Stimulated activated CD8-positive, alpha-beta memory T cell treated with anti-CD3 and anti-CD28 coated beads, Interleukin-2, amount 100 ng/mL, for 1 hour (primary cell): ENCODE measurements around the gene TMEM273.
"Not testable (repeated sequence)": the region's sequence is repeated elsewhere in the genome, so short reads cannot be mapped to it uniquely, and the experiment has no call there.

ENCODE experiments used
- DNase-seq, 2 donors: peaks; one replicate each; pipeline ENCODE4 v3.0.0-alpha.2; 2020; ENCODE audit warnings: low read depth in 2 of 2

Gene TMEM273

GRCh38 chr10:49205206-49205605 lies 17.0 kb upstream of the TMEM273 start:
- no peak for DNase-seq

DNA sequence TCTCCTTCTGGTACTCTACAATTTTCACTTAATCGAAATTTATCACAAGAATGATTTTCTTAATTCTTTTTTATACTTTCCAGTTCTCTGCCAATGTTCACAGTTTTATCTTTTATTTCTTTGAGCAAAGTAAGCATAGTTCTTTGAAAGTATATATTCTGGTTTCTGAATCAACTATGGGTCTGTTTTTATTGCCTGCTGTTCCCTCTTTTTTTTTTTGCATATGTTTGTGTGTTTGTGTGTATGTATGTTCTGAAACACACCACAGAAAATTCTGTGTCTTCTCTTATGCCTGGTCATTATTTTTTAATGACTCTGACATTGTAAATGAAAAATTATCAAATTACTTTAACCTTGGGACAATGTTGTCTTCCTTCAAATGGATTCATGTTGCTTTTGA lies 15.9 kb upstream of the TMEM273 start:
- no peak for DNase-seq

DNA sequence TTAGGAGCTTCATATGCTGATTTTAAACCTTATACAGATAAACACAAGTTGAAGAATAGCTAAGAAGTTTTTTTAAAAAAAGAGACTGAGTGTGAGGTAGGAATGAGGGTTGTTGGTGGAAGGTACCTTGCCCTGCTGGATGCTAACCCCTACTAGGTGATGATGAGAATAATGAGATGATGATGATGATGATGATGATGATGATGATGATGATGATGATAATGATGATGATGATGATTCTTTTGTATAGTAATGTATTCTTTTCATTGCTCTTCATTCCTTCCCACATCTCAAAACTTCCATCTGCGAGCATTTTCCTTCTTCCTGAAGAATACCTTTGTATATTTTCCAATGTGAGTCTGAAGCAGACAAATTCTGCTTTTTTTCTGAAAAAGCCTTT lies 14.1 kb upstream of the TMEM273 start:
- no peak for DNase-seq

DNA sequence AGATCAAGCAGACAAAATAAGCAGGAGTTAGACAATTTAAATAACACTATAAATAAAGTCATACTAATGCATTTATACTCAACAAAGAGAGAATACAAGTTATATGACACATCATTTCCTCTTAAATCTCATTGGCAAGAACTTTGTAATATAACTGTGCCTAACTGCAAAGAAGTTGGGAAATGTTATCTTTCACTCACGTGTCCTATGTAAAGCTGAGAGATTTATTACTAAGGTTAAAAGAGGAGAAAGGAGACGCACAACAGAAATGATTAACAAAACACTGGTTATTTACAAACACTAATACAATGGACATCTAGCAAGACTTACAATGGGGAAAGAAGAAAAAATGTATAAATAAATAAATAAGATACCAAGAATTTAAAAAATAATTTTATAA lies 12.7 kb upstream of the TMEM273 start:
- no peak for DNase-seq

GRCh38 chr10:49197171-49197570 lies 9.0 kb upstream of the TMEM273 start:
- DNase-seq, result no peak

- not testable (repeated sequence) for DNase-seq
Measured at GRCh38 chr10:49195864-49196263, 7.7 kb upstream of the TMEM273 start.

GRCh38 chr10:49194212-49194920 lies 6.2 kb upstream of the TMEM273 start:
- no peak for DNase-seq

DNA sequence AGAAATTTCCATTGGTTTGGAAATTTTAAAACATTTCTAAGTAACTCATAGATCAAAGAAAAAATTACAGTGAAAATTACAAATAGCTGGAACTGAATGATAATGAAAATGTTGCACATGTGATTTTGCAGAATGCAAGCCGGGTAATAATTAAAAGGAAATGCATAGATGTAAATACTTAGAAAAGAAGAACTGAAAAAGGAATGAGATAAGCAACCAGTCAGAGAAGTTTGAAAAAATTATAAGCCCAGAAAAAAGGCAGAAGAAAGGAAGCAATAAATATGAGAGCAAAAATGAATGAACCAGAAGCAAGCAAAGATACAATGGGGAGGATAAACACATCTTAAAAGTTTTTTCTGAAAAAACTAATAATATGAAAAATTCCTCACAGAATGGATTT lies 3.2 kb upstream of the TMEM273 start:
- no peak for DNase-seq

DNA sequence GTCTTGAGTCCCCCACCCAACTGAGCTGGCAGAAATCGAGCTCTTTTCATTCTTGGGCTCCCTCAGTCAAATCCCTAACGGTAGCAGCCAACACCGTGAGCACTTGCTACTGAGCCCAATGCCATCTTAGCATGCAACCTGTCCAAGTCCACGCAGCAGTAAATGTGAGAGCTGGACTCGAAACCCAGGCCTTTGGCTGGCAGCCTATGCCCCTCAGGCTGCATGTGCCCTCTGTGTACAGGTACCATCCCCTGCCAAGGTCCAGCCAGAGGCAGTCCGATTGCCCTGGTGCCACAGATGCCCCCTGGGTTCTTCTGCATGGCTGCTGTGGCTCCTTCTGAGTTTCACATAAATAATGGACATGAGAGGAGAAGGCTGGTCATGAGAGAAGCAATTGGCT lies 1.2 kb upstream of the TMEM273 start:
- DNase-seq, result no peak

- no peak for DNase-seq
Measured at GRCh38 chr10:49187044-49187484, 1.1 kb downstream of the TMEM273 start.

- no peak for DNase-seq
Measured at GRCh38 chr10:49186613-49187012, 1.6 kb downstream of the TMEM273 start.

GRCh38 chr10:49185213-49185612 lies 3.0 kb downstream of the TMEM273 start:
- no peak for DNase-seq

DNA sequence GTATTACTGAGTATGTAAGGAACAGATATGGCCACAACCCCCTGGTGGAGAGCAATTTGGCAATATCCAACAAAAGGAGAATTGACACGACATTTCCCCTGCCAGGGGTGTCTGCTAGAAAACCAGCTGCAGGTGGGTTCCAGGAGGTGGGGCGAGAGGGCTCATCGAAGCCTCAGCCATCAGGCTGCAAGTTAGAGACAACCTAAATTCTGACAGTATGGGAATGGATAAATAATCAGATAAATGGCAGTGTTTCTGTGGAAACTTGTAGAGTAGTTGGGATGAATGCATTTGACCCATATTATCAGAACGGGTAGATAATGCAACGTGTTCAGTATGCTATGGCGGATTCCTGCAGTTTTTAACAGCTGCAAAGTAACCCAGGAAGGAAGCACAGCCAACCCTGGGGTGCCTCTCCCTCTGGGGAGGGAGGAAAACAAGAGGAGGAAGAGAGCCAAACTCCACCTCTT lies 3.5 kb downstream of the TMEM273 start:
- no peak for DNase-seq

DNA sequence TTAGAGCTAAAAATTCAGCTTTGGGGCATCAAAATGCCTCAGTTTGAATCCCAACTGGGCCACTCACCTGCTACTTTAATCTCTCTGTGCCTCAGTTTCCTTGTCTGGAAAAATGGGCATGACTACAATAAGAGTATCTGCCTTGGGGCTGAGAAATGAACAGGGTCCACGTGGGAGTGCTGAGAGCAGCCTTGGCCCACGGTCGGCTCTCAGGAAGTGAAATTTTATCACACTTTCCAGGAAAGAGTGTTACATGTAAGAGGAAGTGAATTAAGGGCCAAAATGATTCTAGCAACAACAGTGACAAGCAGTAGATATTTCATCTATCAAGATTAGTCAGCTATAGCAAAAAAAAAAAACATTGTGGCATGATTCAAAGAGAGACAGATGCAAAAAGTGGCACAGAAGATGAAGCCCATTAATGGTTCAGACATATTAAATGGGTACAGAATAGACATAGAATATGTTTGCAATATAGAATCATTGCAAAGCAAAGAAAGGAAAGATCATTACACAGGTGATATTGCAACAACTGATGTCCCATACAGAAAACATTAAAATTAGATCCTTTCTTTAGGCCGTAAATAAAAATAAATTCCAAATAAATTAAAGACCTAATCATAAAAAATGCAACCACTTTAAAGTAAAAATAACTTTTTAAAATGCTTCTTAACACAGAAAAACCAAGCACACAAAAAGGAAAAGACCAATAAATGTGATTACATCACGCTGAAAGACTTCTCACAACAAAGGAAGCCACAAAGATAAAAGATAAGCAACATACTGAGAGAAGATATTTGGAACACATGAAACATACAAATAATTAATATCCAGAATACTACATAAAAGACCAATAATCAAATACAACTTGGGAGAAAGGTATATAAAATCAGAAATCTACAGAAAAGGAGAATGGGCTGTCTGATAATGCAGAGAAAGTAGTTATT lies 4.3 kb downstream of the TMEM273 start:
- DNase-seq, result no peak

DNA sequence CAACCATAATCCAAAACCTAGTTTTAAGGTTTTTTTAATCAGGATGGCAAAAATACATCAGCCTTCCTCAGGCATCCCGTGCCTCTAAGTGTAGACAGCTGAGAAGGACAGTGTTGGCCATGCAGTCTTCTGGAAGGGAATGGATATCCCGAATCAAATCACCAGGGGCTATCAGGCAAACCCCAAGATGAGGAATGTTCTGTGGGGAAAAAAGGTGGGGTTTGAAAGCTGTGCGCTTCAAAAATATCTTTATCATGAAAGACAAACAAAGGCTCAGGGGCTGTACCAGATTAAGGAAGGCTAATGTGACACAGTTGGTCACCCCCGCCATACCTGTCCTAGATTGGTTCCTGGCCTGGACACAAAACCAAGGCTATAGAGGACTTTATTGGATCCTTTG lies 5.4 kb downstream of the TMEM273 start:
- DNase-seq, result no peak

- no peak for DNase-seq
Measured at GRCh38 chr10:49180444-49180860, 7.7 kb downstream of the TMEM273 start.

DNA sequence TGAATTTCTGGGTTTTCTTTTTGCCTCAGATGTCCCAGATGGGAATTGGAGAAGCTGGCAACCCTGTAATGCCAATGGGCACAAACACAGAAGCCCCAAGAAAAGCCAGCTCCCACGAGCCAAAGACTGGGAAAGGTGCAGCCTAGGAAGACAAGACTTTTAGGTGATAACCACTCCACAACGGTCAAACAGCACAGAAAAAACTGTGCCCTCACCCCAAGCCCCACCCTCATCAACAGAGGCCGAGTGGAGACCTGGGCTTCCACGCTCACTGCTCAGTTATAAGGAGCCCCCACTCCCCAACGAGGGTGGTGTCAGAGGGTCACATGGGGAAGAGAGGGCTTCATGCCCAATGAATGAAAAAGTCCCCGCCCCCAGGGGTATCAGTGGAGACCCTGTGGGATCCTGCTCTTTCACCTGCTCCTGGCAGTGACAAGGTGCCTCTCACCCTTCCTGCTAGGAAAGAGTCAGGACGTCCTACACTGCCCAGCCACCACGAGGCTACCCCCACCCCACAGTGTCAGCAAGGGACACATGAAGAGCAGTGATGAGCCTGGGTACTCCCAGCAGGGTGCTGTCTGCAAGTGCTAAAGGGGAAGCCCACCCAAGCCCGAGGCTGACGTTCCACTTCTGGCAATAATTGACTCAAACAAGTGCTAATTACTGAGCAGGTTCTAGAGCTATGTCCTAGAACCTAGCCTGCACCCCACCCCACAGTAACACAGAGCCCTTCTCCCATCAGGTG lies 8.3 kb downstream of the TMEM273 start:
- no peak for DNase-seq

DNA sequence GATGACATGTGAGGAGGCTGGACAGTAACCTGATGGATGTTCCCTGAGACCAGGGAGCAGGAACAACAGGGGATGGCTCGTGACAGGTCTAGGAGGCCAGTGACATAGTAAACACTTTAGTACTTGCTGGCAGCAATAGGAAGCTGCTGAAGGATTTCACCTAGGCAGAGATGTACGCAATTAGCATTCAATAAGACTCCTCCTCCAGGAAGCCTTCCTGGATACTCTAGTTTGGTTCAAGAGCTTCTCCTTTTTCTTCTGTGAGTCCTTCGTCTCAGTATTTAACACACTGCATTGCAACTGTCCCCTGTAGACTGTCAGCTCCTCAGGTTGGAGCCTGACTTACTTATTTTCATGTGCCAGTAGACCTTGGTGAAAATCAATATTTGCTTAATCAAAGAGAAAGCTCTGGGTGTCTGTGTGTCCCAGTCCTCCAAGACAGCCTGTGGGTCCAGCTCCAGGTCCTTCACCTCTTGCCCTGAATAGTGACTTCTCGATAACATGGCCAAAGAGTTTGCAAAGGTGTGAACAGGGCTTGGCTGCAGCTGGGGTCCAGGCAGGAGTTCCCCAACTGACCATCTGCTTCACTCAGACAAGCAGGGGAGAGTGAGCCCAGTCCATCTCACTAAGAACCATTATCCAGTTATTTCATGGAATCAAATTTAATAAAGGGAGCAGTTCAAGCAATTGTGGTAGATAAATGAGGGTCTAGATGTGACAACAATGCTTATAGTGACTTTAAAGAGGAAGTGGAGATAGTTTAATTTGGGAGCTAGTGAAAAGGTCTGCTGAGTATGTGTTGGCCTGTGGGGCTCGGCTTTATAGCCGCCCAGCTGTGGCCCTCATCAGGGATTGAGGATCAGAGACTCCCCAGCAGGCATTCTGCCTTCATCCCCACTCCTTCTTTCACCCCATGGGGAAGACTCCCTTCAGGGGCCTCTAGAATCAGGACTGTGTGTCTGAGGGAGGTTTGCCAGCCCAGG lies 9.4 kb downstream of the TMEM273 start:
- no peak for DNase-seq

GRCh38 chr10:49177391-49178355 lies 10.5 kb downstream of the TMEM273 start:
- DNase-seq, result peak in 1 of 2 donors; percentile 26
